Nephron (organoid): ENCODE results near the gene PHF19.

Experiments used
- H3K27ac Mint-ChIP-seq, 3 experiments: 2 replicates each; pipeline ENCODE4 v1.8.0; 2020; ENCODE audit warnings: mixed read lengths in 3 of 3, mild to moderate bottlenecking in 2 of 3, moderate library complexity in 1 of 3
- H3K27me3 Mint-ChIP-seq: 2 replicates; pipeline ENCODE4 v1.8.0; 2021; ENCODE audit warnings: low read depth, mild to moderate bottlenecking, moderate library complexity, mixed read lengths
- H3K36me3 Mint-ChIP-seq: 2 replicates; pipeline ENCODE4 v1.8.0; 2020; ENCODE audit warnings: low read depth, mixed read lengths
- H3K4me1 Mint-ChIP-seq: 2 replicates; pipeline ENCODE4 v1.8.0; 2020; ENCODE audit warnings: mixed read lengths
- H3K4me3 Mint-ChIP-seq, 3 experiments: 2 replicates each; pipeline ENCODE4 v1.8.0; 2020; ENCODE audit warnings: mild to moderate bottlenecking in 3 of 3, mixed read lengths in 3 of 3, moderate library complexity in 2 of 3
- H3K9me3 Mint-ChIP-seq: 2 replicates; pipeline ENCODE4 v1.8.0; 2020; ENCODE audit warnings: mixed read lengths
- CTCF ChIP-seq, 3 experiments: fragments of 200-600 bp; sonication (generic); IDR thresholded peaks; one replicate each; pipeline ENCODE4 v1.5.0; 2021; ENCODE audit warnings: antibody characterized with exemption in 3 of 3; ENCODE audit not compliant: unreplicated experiment in 3 of 3

PHF19 gene

GRCh38 chr9:120914396-120914795 is 37.4 kb upstream of the PHF19 start:
- no peak for TF ChIP-seq CTCF (IDR thresholded peaks at IDR 0.05; ENCODE audit: unreplicated experiment in 3 of 3)
- H3K36me3 Mint-ChIP-seq: peaks cover 7% of the 10 kb centered on the region
- no peak overlapping the region for H3K4me3 Mint-ChIP-seq
- no peak overlapping the region for H3K27ac Mint-ChIP-seq
- H3K9me3 Mint-ChIP-seq: peaks cover 5% of the 10 kb centered on the region
- peaks cover 17% of the 10 kb centered on the region for H3K4me1 Mint-ChIP-seq
- no peaks in the 10 kb centered on the region for H3K27me3 Mint-ChIP-seq

GRCh38 chr9:120913647-120914264 is 36.8 kb upstream of the PHF19 start:
- no peak for TF ChIP-seq CTCF (IDR thresholded peaks at IDR 0.05; ENCODE audit: unreplicated experiment in 3 of 3)
- peaks cover 13% of the 10 kb centered on the region for H3K4me1 Mint-ChIP-seq

DNA sequence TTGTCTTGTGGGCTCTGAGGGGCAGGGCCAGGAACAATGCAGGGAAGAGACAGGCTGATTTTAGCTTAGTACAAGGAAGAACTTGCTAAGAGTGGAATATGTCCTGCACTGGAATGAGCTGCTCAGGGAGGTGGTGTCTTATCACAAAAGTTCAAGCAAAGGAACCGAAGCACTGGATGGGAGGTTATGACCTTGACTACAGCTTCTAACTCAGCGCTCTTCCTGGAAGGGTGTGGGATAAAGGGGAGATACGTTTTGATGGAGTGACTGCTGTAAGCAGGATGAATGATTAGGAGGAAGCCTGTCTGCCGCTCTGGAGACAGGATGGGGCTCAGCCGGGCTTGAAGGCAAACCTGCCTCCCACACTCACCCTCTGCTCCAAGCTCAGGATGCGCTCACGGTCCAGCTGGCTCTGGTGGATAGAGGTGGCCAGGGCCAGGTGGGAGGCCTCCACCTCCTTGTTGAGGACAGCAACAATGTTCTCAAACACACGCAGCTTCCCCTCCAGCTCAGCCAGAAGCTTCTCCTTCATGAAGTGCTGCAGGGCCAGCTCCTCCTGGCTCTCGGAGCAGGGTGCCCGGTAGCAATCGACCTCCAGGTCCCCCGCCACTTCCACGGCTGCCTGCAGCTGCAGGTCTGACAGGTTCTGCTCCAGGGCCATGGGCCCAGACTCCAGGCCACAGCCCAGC is 36.1 kb upstream of the PHF19 start:
- H3K4me1 Mint-ChIP-seq: peaks cover 10% of the 10 kb centered on the region
- no peak for TF ChIP-seq CTCF (IDR thresholded peaks at IDR 0.05; ENCODE audit: unreplicated experiment in 3 of 3)
- H3K27me3 Mint-ChIP-seq: no peaks in the 10 kb centered on the region
- peaks cover 7% of the 10 kb centered on the region for H3K36me3 Mint-ChIP-seq
- peaks cover 5% of the 10 kb centered on the region for H3K9me3 Mint-ChIP-seq
- no peak overlapping the region for H3K4me3 Mint-ChIP-seq
- no peak overlapping the region for H3K27ac Mint-ChIP-seq

More at GRCh38 chr9:120913647-120914264, 36.8 kb upstream of the PHF19 start:
- no peak overlapping the region for H3K27ac Mint-ChIP-seq
- H3K36me3 Mint-ChIP-seq: peaks cover 7% of the 10 kb centered on the region
- peaks cover 5% of the 10 kb centered on the region for H3K9me3 Mint-ChIP-seq
- no peaks in the 10 kb centered on the region for H3K27me3 Mint-ChIP-seq
- no peak overlapping the region for H3K4me3 Mint-ChIP-seq

DNA sequence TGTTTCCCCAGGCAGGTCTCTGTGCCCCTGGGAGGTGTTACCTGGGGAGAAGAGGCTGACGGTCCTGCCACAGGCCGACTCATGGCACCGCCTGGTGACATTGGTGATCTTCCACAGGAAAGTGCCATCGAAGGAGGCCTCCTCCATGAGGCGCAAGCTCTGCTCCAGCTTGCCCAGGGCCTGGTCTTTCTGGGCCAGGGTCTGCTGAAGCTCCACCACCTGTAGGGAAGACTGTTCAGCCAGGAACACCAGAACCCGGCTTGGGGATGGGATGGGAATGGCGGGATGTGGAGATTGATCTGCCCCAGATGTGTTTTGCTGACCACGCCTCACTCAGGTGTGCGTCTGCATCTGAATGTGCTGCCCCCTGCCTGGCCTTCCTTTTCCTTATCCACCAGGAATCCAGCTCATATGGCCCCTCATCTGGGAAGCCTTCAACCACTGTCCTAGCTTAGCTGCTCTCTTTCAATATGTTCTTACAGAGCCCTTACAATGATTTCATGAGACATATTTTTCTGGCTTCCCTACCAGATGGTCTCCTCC is 34.4 kb upstream of the PHF19 start:
- H3K27me3 Mint-ChIP-seq: peaks cover 3% of the 10 kb centered on the region
- peaks cover 3% of the 10 kb centered on the region for H3K36me3 Mint-ChIP-seq
- no peaks in the 10 kb centered on the region for H3K9me3 Mint-ChIP-seq
- no peak for TF ChIP-seq CTCF (IDR thresholded peaks at IDR 0.05; ENCODE audit: unreplicated experiment in 3 of 3)
- H3K4me3 Mint-ChIP-seq: no peak overlapping the region
- no peak overlapping the region for H3K27ac Mint-ChIP-seq
- H3K4me1 Mint-ChIP-seq: peaks cover 5% of the 10 kb centered on the region

DNA sequence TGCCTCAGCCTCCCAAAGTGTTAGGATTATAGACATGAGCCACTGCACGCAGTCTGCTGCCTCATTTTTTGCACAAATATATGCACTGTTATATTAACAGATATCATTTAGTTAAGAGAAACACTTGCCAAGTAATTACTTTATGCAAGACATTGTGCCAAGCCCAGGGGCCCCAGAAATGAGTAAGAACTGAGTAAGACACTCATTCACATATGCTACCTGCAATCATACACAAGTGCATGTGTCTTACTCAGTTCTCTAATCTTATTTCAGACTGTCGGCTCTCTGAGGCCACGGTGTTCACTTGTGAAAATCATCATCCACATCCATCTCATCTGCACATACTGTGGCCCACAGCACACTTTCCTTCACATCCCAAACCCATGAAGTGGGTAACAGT is 33.7 kb upstream of the PHF19 start:
- Mint-ChIP-seq H3K36me3 (peaks cover 3% of the 10 kb centered on the region), H3K27ac (no peak overlapping the region), H3K4me1 (no peaks in the 10 kb centered on the region), H3K27me3 (peaks cover 3% of the 10 kb centered on the region), H3K4me3 (no peak overlapping the region), H3K9me3 (no peaks in the 10 kb centered on the region)
- TF ChIP-seq CTCF (IDR thresholded peaks at IDR 0.05; ENCODE audit: unreplicated experiment in 3 of 3): no peak
